Kidney (tissue), 14 donors: ENCODE data around the gene C8A. TPM values are rescaled to one million over a fixed set of nuclear protein-coding genes. Genes with fewer than 3 reads are reported as not detected.

Source experiments
- DNase-seq, 5 donors: peaks; one replicate each; pipeline ENCODE4 v3.0.0-alpha.2; 2013 to 2020
- FAIRE-seq: peaks from 2 replicates; lab custom pipeline; 2012; peaks lifted over from hg19 to GRCh38; lab: Jason Lieb, UNC
- H3K27ac ChIP-seq, 2 donors: one replicate each; pipeline ENCODE4 v1.7.0; 2013; ENCODE audit warnings: low read depth in 2 of 2, low read length in 2 of 2, inconsistent platforms in 1 of 2
- H3K27me3 ChIP-seq: one replicate; pipeline ENCODE4 v1.7.1; 2013; ENCODE audit warnings: low read length, inconsistent platforms; ENCODE audit not compliant: control insufficient read depth, insufficient read depth
- H3K36me3 ChIP-seq, 3 donors: one replicate each; pipeline versions ENCODE4 v1.7.0 to v1.7.1; 2013; ENCODE audit warnings: low read length in 3 of 3, control low read depth in 1 of 3, inconsistent platforms in 1 of 3; ENCODE audit not compliant: insufficient read depth in 3 of 3, control insufficient read depth in 2 of 3
- H3K4me1 ChIP-seq, 3 donors: one replicate each; pipeline versions ENCODE4 v1.7.0 to v1.7.1; 2013; ENCODE audit warnings: low read length in 3 of 3, inconsistent platforms in 1 of 3, low read depth in 1 of 3; ENCODE audit not compliant: control insufficient read depth in 2 of 3, insufficient read depth in 2 of 3
- H3K4me3 ChIP-seq, 3 donors: one replicate each; pipeline versions ENCODE4 v1.7.0 to v1.8.1; 2013; ENCODE audit warnings: low read length in 3 of 3, control low read depth in 1 of 3, inconsistent platforms in 1 of 3
- H3K9ac ChIP-seq, 3 donors: one replicate each; pipeline versions ENCODE4 v1.7.0 to v1.7.1; 2013; ENCODE audit warnings: low read length in 3 of 3, control low read depth in 1 of 3, inconsistent platforms in 1 of 3
- H3K9me3 ChIP-seq, 3 donors: one replicate each; pipeline versions ENCODE4 v1.7.0 to v1.7.1; 2013; ENCODE audit warnings: low read length in 3 of 3, control low read depth in 1 of 3, inconsistent platforms in 1 of 3; ENCODE audit not compliant: control insufficient read depth in 2 of 3, insufficient read depth in 1 of 3
- intact Hi-C: fragments of 100-400 bp; cut with DNase I; formaldehyde crosslinking; loops from one replicate; pipeline ENCODE4 v1.11.1; 2022
- polyA plus RNA-seq: library from polyadenylated mRNA; stranded (reverse); fragments of 350-450 nt; fragmentation: Illumina TruSeq; extraction: RNeasy Lipid Tissue Mini Kit (QIAGEN cat#74804); gene quantifications from one replicate; pipeline ENCODE4 v1.2.3, GENCODE V29; 2014; ENCODE audit warnings: low read depth, low replicate concordance; ENCODE audit not compliant: insufficient read depth
- total RNA-seq: library from RNA; stranded (reverse); fragmentation: NEBNext Ultra II Directional; extraction: Animal tissue kit (Norgen Biotek cat#: 25700); gene quantifications from one replicate; pipeline ENCODE4 v1.2.1, GENCODE V29; 2021
- TF ChIP-seq, protein P1 (sequence below): IDR thresholded peaks from 3 replicates; pipeline ENCODE4 v1.5.1; 2012; ENCODE audit warnings: mild to moderate bottlenecking, moderate library complexity, borderline replicate concordance; ENCODE audit not compliant: insufficient read depth; ENCODE audit errors: extremely low read depth
- donor health status: control.
- donor health status: control.
- donor health status: control.
- donor health status: control.
- donor health status: control.
- donor health status: DM: yes; HTN: yes; CAD: no.
- donor health status: Normal renal cell carcinoma (clear cell type).

The C8A gene
- total and polyA plus RNA-seq, 2 donors from 2014 or later = 0.09 TPM; not detected in 1

DNA sequence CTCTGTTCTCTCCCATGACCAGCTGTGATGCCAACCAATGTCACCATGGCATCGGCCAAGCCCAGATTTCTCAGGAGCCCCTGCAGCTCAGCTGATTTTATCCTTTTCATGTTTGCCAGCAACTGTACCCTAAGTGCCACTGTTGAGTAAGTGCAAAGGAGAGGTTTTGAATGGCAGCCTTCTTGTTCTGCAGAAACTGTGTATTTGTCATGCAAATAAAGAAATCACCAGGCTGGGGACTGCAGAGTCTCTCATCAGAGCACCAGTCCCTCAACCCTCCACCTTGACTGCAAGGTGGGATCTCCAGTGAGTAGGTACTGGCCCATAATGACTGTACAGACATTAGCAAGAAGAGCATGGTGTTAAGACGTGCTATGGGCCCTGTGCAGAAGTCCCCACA lies 84.6 kb downstream of the C8A start:
- no peak overlapping the region for H3K27ac ChIP-seq
- no peaks in the 10 kb centered on the region for H3K4me1 ChIP-seq
- H3K9me3 ChIP-seq = no peaks in the 10 kb centered on the region
- no peak overlapping the region for H3K4me3 ChIP-seq
- DNase-seq (no peak), FAIRE-seq (no peak)
- TF ChIP-seq, protein P1, sequence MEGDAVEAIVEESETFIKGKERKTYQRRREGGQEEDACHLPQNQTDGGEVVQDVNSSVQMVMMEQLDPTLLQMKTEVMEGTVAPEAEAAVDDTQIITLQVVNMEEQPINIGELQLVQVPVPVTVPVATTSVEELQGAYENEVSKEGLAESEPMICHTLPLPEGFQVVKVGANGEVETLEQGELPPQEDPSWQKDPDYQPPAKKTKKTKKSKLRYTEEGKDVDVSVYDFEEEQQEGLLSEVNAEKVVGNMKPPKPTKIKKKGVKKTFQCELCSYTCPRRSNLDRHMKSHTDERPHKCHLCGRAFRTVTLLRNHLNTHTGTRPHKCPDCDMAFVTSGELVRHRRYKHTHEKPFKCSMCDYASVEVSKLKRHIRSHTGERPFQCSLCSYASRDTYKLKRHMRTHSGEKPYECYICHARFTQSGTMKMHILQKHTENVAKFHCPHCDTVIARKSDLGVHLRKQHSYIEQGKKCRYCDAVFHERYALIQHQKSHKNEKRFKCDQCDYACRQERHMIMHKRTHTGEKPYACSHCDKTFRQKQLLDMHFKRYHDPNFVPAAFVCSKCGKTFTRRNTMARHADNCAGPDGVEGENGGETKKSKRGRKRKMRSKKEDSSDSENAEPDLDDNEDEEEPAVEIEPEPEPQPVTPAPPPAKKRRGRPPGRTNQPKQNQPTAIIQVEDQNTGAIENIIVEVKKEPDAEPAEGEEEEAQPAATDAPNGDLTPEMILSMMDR = no peak
- intact Hi-C loops = no loop called here
- H3K27me3 ChIP-seq = no peaks in the 10 kb centered on the region
- no peaks in the 10 kb centered on the region for H3K36me3 ChIP-seq
- no peak overlapping the region for H3K9ac ChIP-seq

DNA sequence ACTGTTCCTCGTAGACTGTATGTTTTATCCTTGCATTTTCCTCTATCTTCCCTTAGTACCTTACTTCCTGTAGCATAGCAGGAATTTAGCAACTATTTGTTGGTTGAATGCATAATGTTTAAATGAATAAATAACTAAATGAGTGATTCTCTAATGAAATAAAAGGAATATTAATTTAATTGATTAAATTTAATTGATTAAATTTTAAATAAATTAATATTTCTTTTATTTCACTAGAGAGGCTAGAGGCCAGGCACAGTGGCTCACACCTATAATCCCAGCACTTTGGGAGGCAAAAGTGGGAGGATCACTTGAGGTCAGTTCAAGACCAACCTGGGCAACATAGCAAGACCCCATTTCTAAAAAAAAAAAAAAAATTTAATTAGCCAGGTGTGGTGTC lies 85.4 kb downstream of the C8A start:
- intact Hi-C loops = no loop called here
- H3K9me3 ChIP-seq = no peaks in the 10 kb centered on the region
- H3K4me3 ChIP-seq = no peak overlapping the region
- no peaks in the 10 kb centered on the region for H3K4me1 ChIP-seq
- TF ChIP-seq, protein P1 = no peak
- H3K9ac ChIP-seq = no peak overlapping the region
- H3K36me3 ChIP-seq = no peaks in the 10 kb centered on the region
- H3K27me3 ChIP-seq = no peaks in the 10 kb centered on the region
- DNase-seq (no peak), FAIRE-seq (no peak)
- H3K27ac ChIP-seq = no peak overlapping the region

DNA sequence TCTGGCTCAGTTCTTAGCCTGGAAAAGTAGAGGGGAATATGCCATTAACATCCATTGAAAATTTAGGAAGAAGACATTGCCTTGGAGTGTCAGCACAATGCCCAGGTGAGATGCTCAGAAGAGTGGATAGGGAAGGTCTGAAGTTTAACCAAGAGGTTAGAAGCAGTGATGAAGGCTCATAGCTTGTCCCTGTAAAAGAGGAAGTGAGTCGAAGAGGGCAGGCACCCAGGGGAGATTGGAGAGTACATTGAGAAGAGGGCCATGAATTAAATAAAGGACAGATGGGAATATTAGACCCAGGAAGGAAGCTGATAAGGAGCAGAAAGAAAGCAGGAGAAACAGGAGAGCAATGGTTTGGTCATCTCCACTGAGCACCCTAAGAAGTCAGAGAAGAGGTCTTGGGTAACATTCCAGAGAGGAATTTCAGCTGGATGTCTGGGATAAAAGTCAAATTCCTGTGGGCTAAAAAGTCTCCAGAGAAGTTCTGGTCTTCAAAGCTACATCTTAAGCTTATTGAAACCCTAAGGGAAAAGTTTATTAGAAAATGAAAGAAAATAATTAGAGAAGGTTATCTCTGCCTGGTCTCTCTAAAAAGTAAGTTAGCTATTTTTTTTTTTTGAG lies 93.9 kb downstream of the C8A start:
- intact Hi-C loops = no loop called here

More for the DNA sequence above, 93.9 kb downstream of the C8A start:
- H3K9me3 ChIP-seq = no peaks in the 10 kb centered on the region
- H3K4me1 ChIP-seq = no peaks in the 10 kb centered on the region
- H3K27me3 ChIP-seq = no peaks in the 10 kb centered on the region
- TF ChIP-seq, protein P1 = no peak
- H3K36me3 ChIP-seq = no peaks in the 10 kb centered on the region
- no peak for FAIRE-seq
- H3K27ac ChIP-seq = no peak overlapping the region
- no peak for DNase-seq
- no peak overlapping the region for H3K9ac ChIP-seq
- H3K4me3 ChIP-seq = no peak overlapping the region
